H9 (cell line): ENCODE data around the gene PDE4B. TPM values are rescaled to one million over a fixed set of nuclear protein-coding genes. Genes with fewer than 3 reads are reported as not detected.

Source experiments
- DNase-seq: peaks from one replicate; pipeline ENCODE4 v3.0.0-alpha.2; 2017
- H2AFZ ChIP-seq: one replicate; pipeline ENCODE4 v1.6.1; 2013; ENCODE audit warnings: mild to moderate bottlenecking, low read length, control low read depth, moderate library complexity
- H2AK5ac ChIP-seq: 2 replicates; pipeline ENCODE4 v1.6.1; 2013; ENCODE audit warnings: low read length, control low read depth, mixed read lengths; ENCODE audit not compliant: insufficient read length
- H2BK120ac ChIP-seq: one replicate; pipeline ENCODE4 v1.6.1; 2013; ENCODE audit warnings: low read depth, mild to moderate bottlenecking, low read length, control low read depth, inconsistent platforms; ENCODE audit not compliant: poor library complexity, severe bottlenecking
- H2BK12ac ChIP-seq: 2 replicates; pipeline ENCODE4 v1.6.1; 2013; ENCODE audit warnings: low read length, control low read depth, mixed read lengths, low read depth; ENCODE audit not compliant: insufficient read length
- H2BK15ac ChIP-seq: 2 replicates; pipeline ENCODE4 v1.6.1; 2013; ENCODE audit warnings: low read depth, low read length, control low read depth
- H2BK20ac ChIP-seq: one replicate; pipeline ENCODE4 v1.6.1; 2013; ENCODE audit warnings: low read depth, mild to moderate bottlenecking, low read length, control low read depth, inconsistent platforms; ENCODE audit not compliant: poor library complexity, severe bottlenecking
- H2BK5ac ChIP-seq: 2 replicates; pipeline ENCODE4 v1.6.1; 2013; ENCODE audit warnings: low read length, control low read depth, mixed read lengths; ENCODE audit not compliant: insufficient read length
- H3K14ac ChIP-seq: 2 replicates; pipeline ENCODE4 v1.6.1; 2013; ENCODE audit warnings: low read length, control low read depth; ENCODE audit not compliant: insufficient read depth
- H3K18ac ChIP-seq: 2 replicates; pipeline ENCODE4 v1.6.1; 2013; ENCODE audit warnings: low read depth, mild to moderate bottlenecking, mixed read lengths, low read length, control low read depth; ENCODE audit not compliant: insufficient read length
- H3K23ac ChIP-seq: 2 replicates; pipeline ENCODE4 v1.6.1; 2013; ENCODE audit warnings: low read length, control low read depth, mixed read lengths, low read depth; ENCODE audit not compliant: insufficient read length
- H3K23me2 ChIP-seq: 2 replicates; pipeline ENCODE4 v1.6.1; 2013; ENCODE audit warnings: low read depth, mild to moderate bottlenecking, mixed read lengths, low read length, control low read depth; ENCODE audit not compliant: insufficient read length, poor library complexity, severe bottlenecking
- H3K27ac ChIP-seq: 2 replicates; pipeline ENCODE4 v1.5.1; 2013; ENCODE audit warnings: low read length, control low read depth, mixed read lengths, low read depth; ENCODE audit not compliant: insufficient read length
- H3K27me3 ChIP-seq: 2 replicates; pipeline ENCODE4 v1.6.1; 2013; ENCODE audit warnings: low read length, control low read depth, inconsistent platforms; ENCODE audit not compliant: insufficient read depth
- H3K4ac ChIP-seq: 2 replicates; pipeline ENCODE4 v1.6.1; 2013; ENCODE audit warnings: low read depth, mild to moderate bottlenecking, control low read depth, inconsistent platforms, low read length, moderate library complexity
- H3K4me1 ChIP-seq: 2 replicates; pipeline ENCODE4 v1.6.1; 2013; ENCODE audit warnings: low read length, control low read depth, inconsistent platforms; ENCODE audit not compliant: insufficient read depth
- H3K4me2 ChIP-seq: 2 replicates; pipeline ENCODE4 v1.6.1; 2013; ENCODE audit warnings: low read length, control low read depth, mixed read lengths; ENCODE audit not compliant: insufficient read length, insufficient read depth
- H3K56ac ChIP-seq: 2 replicates; pipeline ENCODE4 v1.6.1; 2013; ENCODE audit warnings: low read depth, mild to moderate bottlenecking, mixed read lengths, low read length, control low read depth; ENCODE audit not compliant: insufficient read length
- H3K79me1 ChIP-seq: 2 replicates; pipeline ENCODE4 v1.6.1; 2013; ENCODE audit warnings: low read depth, mild to moderate bottlenecking, moderate library complexity, low read length, control low read depth, inconsistent platforms; ENCODE audit not compliant: insufficient read depth, poor library complexity, severe bottlenecking
- H3K79me2 ChIP-seq: 2 replicates; pipeline ENCODE4 v1.6.1; 2013; ENCODE audit warnings: low read length, control low read depth, inconsistent platforms; ENCODE audit not compliant: insufficient read depth
- H3K9ac ChIP-seq: 2 replicates; pipeline ENCODE4 v1.6.1; 2013; ENCODE audit warnings: low read length, control low read depth, mixed read lengths; ENCODE audit not compliant: insufficient read length; ENCODE audit errors: extremely low read depth
- H3K9me3 ChIP-seq: one replicate; pipeline ENCODE4 v1.6.1; 2013; ENCODE audit warnings: low read depth, low read length, inconsistent platforms; ENCODE audit not compliant: control insufficient read depth
- H3T11ph ChIP-seq: one replicate; pipeline ENCODE4 v1.6.1; 2013; ENCODE audit warnings: mild to moderate bottlenecking, low read length, control low read depth, inconsistent platforms
- H4K20me1 ChIP-seq: one replicate; pipeline ENCODE4 v1.6.1; 2013; ENCODE audit not compliant: control insufficient read depth, insufficient read length, insufficient read depth
- H4K5ac ChIP-seq: 2 replicates; pipeline ENCODE4 v1.6.1; 2013; ENCODE audit warnings: low read depth, mild to moderate bottlenecking, mixed read lengths, low read length, control low read depth; ENCODE audit not compliant: insufficient read length
- H4K8ac ChIP-seq: replicated peaks from 2 replicates; pipeline ENCODE4 v1.6.1; 2013; ENCODE audit warnings: low read length, control low read depth, mixed read lengths, low read depth; ENCODE audit not compliant: insufficient read length
- H4K91ac ChIP-seq: 2 replicates; pipeline ENCODE4 v1.6.1; 2013; ENCODE audit warnings: low read depth, mild to moderate bottlenecking, moderate library complexity, mixed read lengths, low read length, control low read depth; ENCODE audit not compliant: insufficient read length
- H3K27ac Mint-ChIP-seq, 3 experiments: 2 replicates in 2 of 3; 3 replicates in 1 of 3; pipeline ENCODE4 v1.8.0; 2020 to 2021; ENCODE audit warnings: mixed read lengths in 3 of 3, mild to moderate bottlenecking in 1 of 3, moderate library complexity in 1 of 3
- H3K27me3 Mint-ChIP-seq: 2 replicates; pipeline ENCODE4 v1.8.0; 2021; ENCODE audit warnings: low read depth, mild to moderate bottlenecking, moderate library complexity, mixed read lengths
- H3K36me3 Mint-ChIP-seq, 3 experiments: 2 replicates in 2 of 3; 3 replicates in 1 of 3; pipeline ENCODE4 v1.8.0; 2020 to 2021; ENCODE audit warnings: low read depth in 3 of 3, mixed read lengths in 3 of 3; ENCODE audit not compliant: insufficient read depth in 1 of 3
- H3K4me1 Mint-ChIP-seq, 2 experiments: 2 replicates each; pipeline ENCODE4 v1.8.0; 2020; ENCODE audit warnings: mixed read lengths in 2 of 2
- H3K4me3 Mint-ChIP-seq, 2 experiments: 2 replicates in 1 of 2; 3 replicates in 1 of 2; pipeline ENCODE4 v1.8.0; 2020 to 2021; ENCODE audit warnings: mild to moderate bottlenecking in 2 of 2, mixed read lengths in 2 of 2, moderate library complexity in 1 of 2
- H3K9me3 Mint-ChIP-seq, 2 experiments: 2 replicates in 1 of 2; 3 replicates in 1 of 2; pipeline ENCODE4 v1.8.0; 2020; ENCODE audit warnings: mild to moderate bottlenecking in 2 of 2, mixed read lengths in 2 of 2, moderate library complexity in 1 of 2
- WGBS: extraction: QIAGEN DNeasy Blood & Tissue Kit; methylation state at CpG from one replicate; pipeline ENCODE4 v1.1.7; 2013; ENCODE audit warnings: missing lambda C conversion rate, low lambda C conversion rate, mixed read lengths; ENCODE audit not compliant: insufficient read length; ENCODE audit errors: extremely low coverage; 5-methylcytosine and 5-hydroxymethylcytosine counted together
- total RNA-seq: library from RNA; stranded (reverse); gene quantifications from 2 replicates; pipeline ENCODE4 v1.2.1, GENCODE V29; 2021
- TF ChIP-seq, protein P1 (sequence below): fragments of 200-600 bp; sonication (generic); conservative IDR thresholded peaks from 3 replicates; pipeline ENCODE4 v1.8.0; 2021; ENCODE audit warnings: antibody characterized with exemption, mild to moderate bottlenecking

Gene PDE4B
- total RNA-seq, 1 experiment from 2014 or later, result 19.8 TPM

DNA sequence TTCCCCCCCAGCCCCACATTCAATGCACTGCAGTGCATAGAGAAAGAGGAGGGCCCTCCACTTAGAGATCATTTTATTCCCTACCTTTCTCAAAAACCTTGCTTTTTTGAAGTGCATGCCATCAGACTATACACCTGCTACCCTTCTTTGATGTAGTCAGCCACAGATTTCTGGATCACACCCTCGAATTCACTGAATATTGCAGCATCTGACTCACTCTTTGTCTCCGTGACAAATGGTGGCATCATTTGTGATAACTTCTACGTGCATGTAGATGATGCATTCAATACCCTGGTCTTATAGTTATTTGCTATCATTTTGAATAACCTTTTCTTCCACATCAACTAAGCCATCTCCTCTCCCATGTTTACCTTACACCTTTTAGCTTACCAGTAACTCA, 431.0 kb downstream of the PDE4B start:
- Mint-ChIP-seq H3K27ac (no peak overlapping the region), H3K9me3 (no peaks in the 10 kb centered on the region), H3K4me1 (no peaks in the 10 kb centered on the region), H3K27me3 (no peaks in the 10 kb centered on the region; the same call in 1 of the 2 replicates), H3K4me3 (no peak overlapping the region), H3K36me3 (no peaks in the 10 kb centered on the region)
- Histone ChIP-seq H2AFZ (no peak overlapping the region), H3T11ph (no peak overlapping the region), H3K4me1 (no peaks in the 10 kb centered on the region), H3K27me3 (no peaks in the 10 kb centered on the region), H3K79me2 (no peaks in the 10 kb centered on the region), H4K8ac (no peak overlapping the region), H2BK5ac (no peak overlapping the region), H3K18ac (no peak overlapping the region), H2BK120ac (no peak overlapping the region), H3K23me2 (no peaks in the 10 kb centered on the region), H3K14ac (no peak overlapping the region), H3K4ac (no peak overlapping the region), H2BK20ac (no peak overlapping the region), H2BK15ac (no peak overlapping the region), H4K91ac (no peak overlapping the region), H3K4me2 (no peak overlapping the region), H3K79me1 (no peaks in the 10 kb centered on the region), H3K56ac (no peak overlapping the region), H3K23ac (no peak overlapping the region), H2AK5ac (no peak overlapping the region), H3K9me3 (no peaks in the 10 kb centered on the region), H3K27ac (no peak overlapping the region), H4K5ac (no peak overlapping the region), H2BK12ac (no peak overlapping the region), H3K9ac (no peak overlapping the region), H4K20me1 (no peaks in the 10 kb centered on the region)
- TF ChIP-seq, protein P1, sequence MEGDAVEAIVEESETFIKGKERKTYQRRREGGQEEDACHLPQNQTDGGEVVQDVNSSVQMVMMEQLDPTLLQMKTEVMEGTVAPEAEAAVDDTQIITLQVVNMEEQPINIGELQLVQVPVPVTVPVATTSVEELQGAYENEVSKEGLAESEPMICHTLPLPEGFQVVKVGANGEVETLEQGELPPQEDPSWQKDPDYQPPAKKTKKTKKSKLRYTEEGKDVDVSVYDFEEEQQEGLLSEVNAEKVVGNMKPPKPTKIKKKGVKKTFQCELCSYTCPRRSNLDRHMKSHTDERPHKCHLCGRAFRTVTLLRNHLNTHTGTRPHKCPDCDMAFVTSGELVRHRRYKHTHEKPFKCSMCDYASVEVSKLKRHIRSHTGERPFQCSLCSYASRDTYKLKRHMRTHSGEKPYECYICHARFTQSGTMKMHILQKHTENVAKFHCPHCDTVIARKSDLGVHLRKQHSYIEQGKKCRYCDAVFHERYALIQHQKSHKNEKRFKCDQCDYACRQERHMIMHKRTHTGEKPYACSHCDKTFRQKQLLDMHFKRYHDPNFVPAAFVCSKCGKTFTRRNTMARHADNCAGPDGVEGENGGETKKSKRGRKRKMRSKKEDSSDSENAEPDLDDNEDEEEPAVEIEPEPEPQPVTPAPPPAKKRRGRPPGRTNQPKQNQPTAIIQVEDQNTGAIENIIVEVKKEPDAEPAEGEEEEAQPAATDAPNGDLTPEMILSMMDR, result no peak
- no CpG with 5 or more reads among the region's 3 CpGs for WGBS
- no peak for DNase-seq
